HL-60 (cell line): ENCODE measurements around the gene CTPS2.

ENCODE experiments used
- DNase-seq, 2 experiments: peaks; one replicate each; pipeline ENCODE4 v3.0.0-alpha.2; 2010 to 2020; ENCODE audit warnings: low read depth in 1 of 2, low spot score in 1 of 2
- H3K27ac ChIP-seq: fragments of 250-450 bp; sonication (Bioruptor Pico); replicated peaks from 2 replicates; pipeline ENCODE4 v1.5.1; 2020; ENCODE audit warnings: mild to moderate bottlenecking, moderate library complexity
- H3K27me3 ChIP-seq: fragments of 250-450 bp; sonication (Bioruptor Pico); 2 replicates; pipeline ENCODE4 v1.5.1; 2021; ENCODE audit warnings: mild to moderate bottlenecking, moderate library complexity; ENCODE audit not compliant: insufficient read depth, poor library complexity, severe bottlenecking
- H3K4me3 ChIP-seq: replicated peaks from 2 replicates; pipeline ENCODE4 v1.5.1; 2011; ENCODE audit warnings: mild to moderate bottlenecking, control low read depth, low read length; ENCODE audit not compliant: insufficient read depth
- GABPA ChIP-seq: IDR thresholded peaks from 2 replicates; pipeline ENCODE4 v1.6.1; 2012; ENCODE audit warnings: low read depth
- POLR2AphosphoS5 ChIP-seq: IDR thresholded peaks from 2 replicates; pipeline ENCODE4 v1.6.1; 2012; ENCODE audit warnings: low read depth
- SPI1 ChIP-seq: IDR thresholded peaks from 2 replicates; pipeline ENCODE4 v1.6.1; 2012; ENCODE audit warnings: low read depth, mild to moderate bottlenecking, borderline replicate concordance
- TF ChIP-seq, protein P1 (sequence below): IDR thresholded peaks from 2 replicates; pipeline ENCODE4 v1.6.1; 2012; ENCODE audit warnings: low read depth; ENCODE audit not compliant: insufficient replicate concordance
- TF ChIP-seq, protein P2 (sequence below): IDR thresholded peaks from one replicate; pipeline ENCODE4 v1.5.1; 2011; ENCODE audit warnings: low read length, control low read depth, inconsistent platforms; ENCODE audit not compliant: insufficient read depth

CTPS2 gene

DNA sequence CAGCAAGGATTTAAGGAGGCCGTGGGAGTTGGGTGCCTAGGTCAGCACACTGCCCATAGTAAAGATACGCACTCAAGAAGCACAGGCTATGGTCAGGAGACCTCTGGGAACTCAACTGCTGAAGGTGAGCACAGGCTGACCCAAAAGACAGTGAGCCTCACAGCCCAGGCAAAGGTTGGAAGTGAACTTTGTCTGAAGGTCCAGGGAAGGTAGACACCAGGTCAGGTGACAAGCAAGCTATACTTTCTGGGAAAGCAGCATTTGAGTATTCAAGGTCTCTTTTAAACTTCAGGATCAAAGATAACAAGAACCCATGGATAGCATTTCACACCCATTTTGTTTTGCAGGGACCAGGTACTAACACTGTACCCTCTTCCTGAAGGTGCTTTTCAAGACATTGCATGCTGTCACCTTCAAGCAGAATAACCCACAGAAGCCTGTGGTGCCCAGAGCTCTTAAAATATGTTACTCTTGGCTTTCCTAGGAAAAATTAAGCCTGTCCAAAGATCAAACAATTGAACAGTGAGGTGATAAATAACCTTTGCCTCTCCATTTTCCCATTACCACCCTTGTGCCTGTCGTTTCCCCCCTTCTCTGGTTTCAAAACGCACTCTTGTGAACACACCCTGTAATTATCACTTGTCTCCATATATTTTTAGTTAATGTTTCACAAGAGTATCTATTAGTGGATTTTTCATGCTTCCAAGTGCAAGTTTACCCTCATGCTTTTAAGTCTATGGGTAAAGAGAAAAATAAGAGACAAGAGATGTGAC, 65.9 kb downstream of the CTPS2 start:
- no peaks in the 10 kb centered on the region for H3K27me3 ChIP-seq
- no peak overlapping the region for H3K4me3 ChIP-seq
- no peak for DNase-seq
- no peak overlapping the region for H3K27ac ChIP-seq
- no peak for TF ChIP-seq SPI1
- TF ChIP-seq, protein P1, sequence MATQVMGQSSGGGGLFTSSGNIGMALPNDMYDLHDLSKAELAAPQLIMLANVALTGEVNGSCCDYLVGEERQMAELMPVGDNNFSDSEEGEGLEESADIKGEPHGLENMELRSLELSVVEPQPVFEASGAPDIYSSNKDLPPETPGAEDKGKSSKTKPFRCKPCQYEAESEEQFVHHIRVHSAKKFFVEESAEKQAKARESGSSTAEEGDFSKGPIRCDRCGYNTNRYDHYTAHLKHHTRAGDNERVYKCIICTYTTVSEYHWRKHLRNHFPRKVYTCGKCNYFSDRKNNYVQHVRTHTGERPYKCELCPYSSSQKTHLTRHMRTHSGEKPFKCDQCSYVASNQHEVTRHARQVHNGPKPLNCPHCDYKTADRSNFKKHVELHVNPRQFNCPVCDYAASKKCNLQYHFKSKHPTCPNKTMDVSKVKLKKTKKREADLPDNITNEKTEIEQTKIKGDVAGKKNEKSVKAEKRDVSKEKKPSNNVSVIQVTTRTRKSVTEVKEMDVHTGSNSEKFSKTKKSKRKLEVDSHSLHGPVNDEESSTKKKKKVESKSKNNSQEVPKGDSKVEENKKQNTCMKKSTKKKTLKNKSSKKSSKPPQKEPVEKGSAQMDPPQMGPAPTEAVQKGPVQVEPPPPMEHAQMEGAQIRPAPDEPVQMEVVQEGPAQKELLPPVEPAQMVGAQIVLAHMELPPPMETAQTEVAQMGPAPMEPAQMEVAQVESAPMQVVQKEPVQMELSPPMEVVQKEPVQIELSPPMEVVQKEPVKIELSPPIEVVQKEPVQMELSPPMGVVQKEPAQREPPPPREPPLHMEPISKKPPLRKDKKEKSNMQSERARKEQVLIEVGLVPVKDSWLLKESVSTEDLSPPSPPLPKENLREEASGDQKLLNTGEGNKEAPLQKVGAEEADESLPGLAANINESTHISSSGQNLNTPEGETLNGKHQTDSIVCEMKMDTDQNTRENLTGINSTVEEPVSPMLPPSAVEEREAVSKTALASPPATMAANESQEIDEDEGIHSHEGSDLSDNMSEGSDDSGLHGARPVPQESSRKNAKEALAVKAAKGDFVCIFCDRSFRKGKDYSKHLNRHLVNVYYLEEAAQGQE: no peak
- no peak for TF ChIP-seq GABPA
- no peak for TF ChIP-seq POLR2AphosphoS5
- TF ChIP-seq, protein P2, sequence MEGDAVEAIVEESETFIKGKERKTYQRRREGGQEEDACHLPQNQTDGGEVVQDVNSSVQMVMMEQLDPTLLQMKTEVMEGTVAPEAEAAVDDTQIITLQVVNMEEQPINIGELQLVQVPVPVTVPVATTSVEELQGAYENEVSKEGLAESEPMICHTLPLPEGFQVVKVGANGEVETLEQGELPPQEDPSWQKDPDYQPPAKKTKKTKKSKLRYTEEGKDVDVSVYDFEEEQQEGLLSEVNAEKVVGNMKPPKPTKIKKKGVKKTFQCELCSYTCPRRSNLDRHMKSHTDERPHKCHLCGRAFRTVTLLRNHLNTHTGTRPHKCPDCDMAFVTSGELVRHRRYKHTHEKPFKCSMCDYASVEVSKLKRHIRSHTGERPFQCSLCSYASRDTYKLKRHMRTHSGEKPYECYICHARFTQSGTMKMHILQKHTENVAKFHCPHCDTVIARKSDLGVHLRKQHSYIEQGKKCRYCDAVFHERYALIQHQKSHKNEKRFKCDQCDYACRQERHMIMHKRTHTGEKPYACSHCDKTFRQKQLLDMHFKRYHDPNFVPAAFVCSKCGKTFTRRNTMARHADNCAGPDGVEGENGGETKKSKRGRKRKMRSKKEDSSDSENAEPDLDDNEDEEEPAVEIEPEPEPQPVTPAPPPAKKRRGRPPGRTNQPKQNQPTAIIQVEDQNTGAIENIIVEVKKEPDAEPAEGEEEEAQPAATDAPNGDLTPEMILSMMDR: no peak

DNA sequence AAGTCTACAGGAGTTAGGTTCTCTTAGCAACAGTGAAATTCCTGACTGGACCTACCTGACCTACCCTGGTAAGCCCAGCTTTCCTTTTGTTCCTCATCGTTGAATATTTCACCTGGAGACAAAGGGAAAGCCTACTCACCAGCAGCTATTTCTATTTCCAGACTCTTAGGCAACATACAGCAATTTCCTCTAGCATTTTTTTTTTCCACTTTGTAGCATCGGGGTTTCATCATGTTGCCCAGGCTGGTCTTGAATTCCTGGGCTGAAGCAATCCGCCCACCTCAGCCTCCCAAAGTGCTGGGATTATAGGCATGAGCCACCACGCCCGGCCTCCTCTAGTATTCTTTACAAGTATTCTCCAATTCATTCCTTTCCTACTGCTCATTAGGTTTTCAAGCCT, 69.3 kb downstream of the CTPS2 start:
- Histone ChIP-seq H3K27ac (no peak overlapping the region), H3K27me3 (no peaks in the 10 kb centered on the region), H3K4me3 (no peak overlapping the region)
- no peak for TF ChIP-seq GABPA
- TF ChIP-seq, protein P2: no peak
- DNase-seq: no peak

DNA sequence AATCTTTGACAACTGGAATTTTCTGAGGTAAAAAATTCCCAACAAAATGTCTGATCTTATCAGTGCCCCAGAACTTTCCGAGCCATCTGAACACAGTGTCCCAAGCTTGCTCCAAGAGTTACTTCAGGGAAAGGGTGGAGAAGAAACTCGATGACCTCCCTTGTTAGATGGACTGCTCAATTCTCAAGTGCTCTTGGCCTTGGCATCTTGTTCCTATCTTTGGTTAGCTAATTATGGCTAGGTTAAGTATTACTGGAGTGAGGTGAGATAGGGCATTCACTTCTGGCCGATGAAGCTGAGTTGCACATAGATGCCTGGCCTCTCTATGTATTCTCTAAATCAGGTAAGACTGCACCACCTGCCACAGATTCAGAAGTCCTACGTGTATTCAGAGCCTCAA, 71.6 kb downstream of the CTPS2 start:
- no peak overlapping the region for H3K4me3 ChIP-seq
- no peak for DNase-seq
- no peak for TF ChIP-seq GABPA
- no peak for TF ChIP-seq POLR2AphosphoS5
- TF ChIP-seq, protein P2: no peak
- TF ChIP-seq SPI1: no peak
- TF ChIP-seq, protein P1: no peak
- no peaks in the 10 kb centered on the region for H3K27me3 ChIP-seq
- H3K27ac ChIP-seq: no peak overlapping the region

DNA sequence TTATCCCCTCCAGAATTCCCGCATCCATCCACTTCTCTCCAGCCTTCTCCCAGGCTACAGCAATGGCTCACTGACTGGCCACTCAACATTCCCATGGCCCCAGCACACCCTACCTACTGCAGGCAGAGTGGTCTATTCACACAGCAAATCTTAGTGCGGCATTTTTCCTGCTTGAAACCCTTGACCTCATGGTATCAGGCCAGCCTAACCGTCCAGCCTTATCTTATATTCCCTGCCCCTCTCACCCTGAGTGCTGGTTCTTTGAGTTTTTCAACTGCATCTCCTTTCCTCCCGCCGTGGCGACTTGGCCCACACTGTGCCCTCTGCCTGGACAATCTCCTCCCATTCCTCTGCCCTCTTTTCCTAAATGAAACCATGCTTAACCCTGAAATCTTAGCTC, 72.5 kb downstream of the CTPS2 start:
- no peak for TF ChIP-seq SPI1

More for the DNA sequence above, 72.5 kb downstream of the CTPS2 start:
- DNase-seq: no peak
- no peak overlapping the region for H3K4me3 ChIP-seq
- H3K27ac ChIP-seq: no peak overlapping the region
- no peaks in the 10 kb centered on the region for H3K27me3 ChIP-seq
